H1 (cell line): ENCODE measurements around the gene TPM1. TPM values are rescaled to one million over a fixed set of nuclear protein-coding genes. Genes with fewer than 3 reads are reported as not detected.

ENCODE experiments used
- FOSL1 ChIP-seq: IDR thresholded peaks from 2 replicates; pipeline ENCODE4 v1.6.1; 2011; ENCODE audit warnings: mild to moderate bottlenecking, low read depth, low read length, moderate library complexity; ENCODE audit not compliant: insufficient read depth
- polyA plus RNA-seq, 7 experiments: library from polyadenylated mRNA; depleted of rRNA in 3 of 7; stranded (reverse) in 5 of 7; unstranded in 2 of 7; fragments of >200 nt in 5 of 7; fragments of 200-250 nt in 2 of 7; gene quantifications; 1 replicate in 5 of 7; 2 replicates in 1 of 7; 4 replicates in 1 of 7; pipeline versions ENCODE4 v1.2.1 to v1.2.3, GENCODE V29; 2011 to 2013; ENCODE audit warnings: missing spikeins in 2 of 7, mixed read lengths in 2 of 7
- total RNA-seq: library from RNA; stranded (reverse); fragmentation: NEBNext Ultra II Directional; extraction: Animal tissue kit (Norgen Biotek cat#: 25700); gene quantifications from 2 replicates; pipeline ENCODE4 v1.2.1, GENCODE V29; 2021
- TF ChIP-seq, protein P1 (sequence below): fragments of 300-600 bp; sonication (generic); IDR thresholded peaks from 2 replicates; pipeline ENCODE4 v1.7.1; 2012; ENCODE audit warnings: low read length, moderate library complexity, mild to moderate bottlenecking, inconsistent platforms; ENCODE audit not compliant: insufficient replicate concordance

TPM1 gene
- total and polyA plus RNA-seq, 2 of the 8 experiments (the other 6 are each of a cell fraction or from before 2014, with no cell fraction given): 258 to 579 TPM

DNA sequence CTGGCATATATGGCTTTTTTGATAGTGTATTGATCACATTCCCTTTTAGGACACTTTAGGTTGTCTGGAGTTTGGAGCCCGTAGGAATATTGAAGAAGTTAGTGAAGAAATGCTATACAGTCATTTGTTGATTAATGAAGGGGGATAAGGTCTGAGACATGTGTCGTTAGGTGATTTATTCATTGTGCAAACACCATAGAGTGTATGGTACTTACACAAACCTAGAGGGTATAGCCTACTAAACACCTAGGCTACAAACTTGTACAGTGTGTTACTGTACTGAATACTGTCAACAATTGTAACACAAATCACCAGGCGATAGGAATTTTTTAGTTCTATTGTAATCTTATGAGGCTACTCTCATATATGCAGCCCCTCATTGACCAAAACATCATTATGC lies 3.3 kb downstream of the TPM1 start (continued):
- TF ChIP-seq, protein P1, sequence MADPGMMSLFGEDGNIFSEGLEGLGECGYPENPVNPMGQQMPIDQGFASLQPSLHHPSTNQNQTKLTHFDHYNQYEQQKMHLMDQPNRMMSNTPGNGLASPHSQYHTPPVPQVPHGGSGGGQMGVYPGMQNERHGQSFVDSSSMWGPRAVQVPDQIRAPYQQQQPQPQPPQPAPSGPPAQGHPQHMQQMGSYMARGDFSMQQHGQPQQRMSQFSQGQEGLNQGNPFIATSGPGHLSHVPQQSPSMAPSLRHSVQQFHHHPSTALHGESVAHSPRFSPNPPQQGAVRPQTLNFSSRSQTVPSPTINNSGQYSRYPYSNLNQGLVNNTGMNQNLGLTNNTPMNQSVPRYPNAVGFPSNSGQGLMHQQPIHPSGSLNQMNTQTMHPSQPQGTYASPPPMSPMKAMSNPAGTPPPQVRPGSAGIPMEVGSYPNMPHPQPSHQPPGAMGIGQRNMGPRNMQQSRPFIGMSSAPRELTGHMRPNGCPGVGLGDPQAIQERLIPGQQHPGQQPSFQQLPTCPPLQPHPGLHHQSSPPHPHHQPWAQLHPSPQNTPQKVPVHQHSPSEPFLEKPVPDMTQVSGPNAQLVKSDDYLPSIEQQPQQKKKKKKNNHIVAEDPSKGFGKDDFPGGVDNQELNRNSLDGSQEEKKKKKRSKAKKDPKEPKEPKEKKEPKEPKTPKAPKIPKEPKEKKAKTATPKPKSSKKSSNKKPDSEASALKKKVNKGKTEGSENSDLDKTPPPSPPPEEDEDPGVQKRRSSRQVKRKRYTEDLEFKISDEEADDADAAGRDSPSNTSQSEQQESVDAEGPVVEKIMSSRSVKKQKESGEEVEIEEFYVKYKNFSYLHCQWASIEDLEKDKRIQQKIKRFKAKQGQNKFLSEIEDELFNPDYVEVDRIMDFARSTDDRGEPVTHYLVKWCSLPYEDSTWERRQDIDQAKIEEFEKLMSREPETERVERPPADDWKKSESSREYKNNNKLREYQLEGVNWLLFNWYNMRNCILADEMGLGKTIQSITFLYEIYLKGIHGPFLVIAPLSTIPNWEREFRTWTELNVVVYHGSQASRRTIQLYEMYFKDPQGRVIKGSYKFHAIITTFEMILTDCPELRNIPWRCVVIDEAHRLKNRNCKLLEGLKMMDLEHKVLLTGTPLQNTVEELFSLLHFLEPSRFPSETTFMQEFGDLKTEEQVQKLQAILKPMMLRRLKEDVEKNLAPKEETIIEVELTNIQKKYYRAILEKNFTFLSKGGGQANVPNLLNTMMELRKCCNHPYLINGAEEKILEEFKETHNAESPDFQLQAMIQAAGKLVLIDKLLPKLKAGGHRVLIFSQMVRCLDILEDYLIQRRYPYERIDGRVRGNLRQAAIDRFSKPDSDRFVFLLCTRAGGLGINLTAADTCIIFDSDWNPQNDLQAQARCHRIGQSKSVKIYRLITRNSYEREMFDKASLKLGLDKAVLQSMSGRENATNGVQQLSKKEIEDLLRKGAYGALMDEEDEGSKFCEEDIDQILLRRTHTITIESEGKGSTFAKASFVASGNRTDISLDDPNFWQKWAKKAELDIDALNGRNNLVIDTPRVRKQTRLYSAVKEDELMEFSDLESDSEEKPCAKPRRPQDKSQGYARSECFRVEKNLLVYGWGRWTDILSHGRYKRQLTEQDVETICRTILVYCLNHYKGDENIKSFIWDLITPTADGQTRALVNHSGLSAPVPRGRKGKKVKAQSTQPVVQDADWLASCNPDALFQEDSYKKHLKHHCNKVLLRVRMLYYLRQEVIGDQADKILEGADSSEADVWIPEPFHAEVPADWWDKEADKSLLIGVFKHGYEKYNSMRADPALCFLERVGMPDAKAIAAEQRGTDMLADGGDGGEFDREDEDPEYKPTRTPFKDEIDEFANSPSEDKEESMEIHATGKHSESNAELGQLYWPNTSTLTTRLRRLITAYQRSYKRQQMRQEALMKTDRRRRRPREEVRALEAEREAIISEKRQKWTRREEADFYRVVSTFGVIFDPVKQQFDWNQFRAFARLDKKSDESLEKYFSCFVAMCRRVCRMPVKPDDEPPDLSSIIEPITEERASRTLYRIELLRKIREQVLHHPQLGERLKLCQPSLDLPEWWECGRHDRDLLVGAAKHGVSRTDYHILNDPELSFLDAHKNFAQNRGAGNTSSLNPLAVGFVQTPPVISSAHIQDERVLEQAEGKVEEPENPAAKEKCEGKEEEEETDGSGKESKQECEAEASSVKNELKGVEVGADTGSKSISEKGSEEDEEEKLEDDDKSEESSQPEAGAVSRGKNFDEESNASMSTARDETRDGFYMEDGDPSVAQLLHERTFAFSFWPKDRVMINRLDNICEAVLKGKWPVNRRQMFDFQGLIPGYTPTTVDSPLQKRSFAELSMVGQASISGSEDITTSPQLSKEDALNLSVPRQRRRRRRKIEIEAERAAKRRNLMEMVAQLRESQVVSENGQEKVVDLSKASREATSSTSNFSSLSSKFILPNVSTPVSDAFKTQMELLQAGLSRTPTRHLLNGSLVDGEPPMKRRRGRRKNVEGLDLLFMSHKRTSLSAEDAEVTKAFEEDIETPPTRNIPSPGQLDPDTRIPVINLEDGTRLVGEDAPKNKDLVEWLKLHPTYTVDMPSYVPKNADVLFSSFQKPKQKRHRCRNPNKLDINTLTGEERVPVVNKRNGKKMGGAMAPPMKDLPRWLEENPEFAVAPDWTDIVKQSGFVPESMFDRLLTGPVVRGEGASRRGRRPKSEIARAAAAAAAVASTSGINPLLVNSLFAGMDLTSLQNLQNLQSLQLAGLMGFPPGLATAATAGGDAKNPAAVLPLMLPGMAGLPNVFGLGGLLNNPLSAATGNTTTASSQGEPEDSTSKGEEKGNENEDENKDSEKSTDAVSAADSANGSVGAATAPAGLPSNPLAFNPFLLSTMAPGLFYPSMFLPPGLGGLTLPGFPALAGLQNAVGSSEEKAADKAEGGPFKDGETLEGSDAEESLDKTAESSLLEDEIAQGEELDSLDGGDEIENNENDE: peak; percentile 14
- no peak for TF ChIP-seq FOSL1
